Prostate gland (tissue), 2 donors: Measurements from ENCODE around the gene KAT8. TPM values are rescaled to one million over a fixed set of nuclear protein-coding genes. Genes with fewer than 3 reads are reported as not detected.

Source experiments
- DNase-seq: peaks from one replicate; pipeline ENCODE4 v3.0.0-alpha.2; 2019; ENCODE audit warnings: low spot score
- H3K27ac ChIP-seq, 2 donors: fragments of 200-600 bp; sonication (generic); 2 replicates each; pipeline ENCODE4 v1.5.1; 2017 to 2019
- H3K27me3 ChIP-seq: fragments of 200-600 bp; sonication (generic); replicated peaks from 2 replicates; pipeline ENCODE4 v1.5.1; 2019; ENCODE audit not compliant: insufficient read depth
- H3K36me3 ChIP-seq, 2 donors: fragments of 200-600 bp; sonication (generic); 1 replicate in 1 of 2; 2 replicates in 1 of 2; pipeline versions ENCODE4 v1.5.1 to v1.8.1; 2017 to 2019
- H3K4me1 ChIP-seq: fragments of 200-600 bp; sonication (generic); replicated peaks from 2 replicates; pipeline ENCODE4 v1.5.1; 2019
- H3K4me3 ChIP-seq, 2 donors: fragments of 200-600 bp; sonication (generic); 2 replicates each; pipeline ENCODE4 v1.5.1; 2017 to 2019
- H3K9me3 ChIP-seq: fragments of 200-600 bp; sonication (generic); 2 replicates; pipeline ENCODE4 v1.5.1; 2017
- CTCF ChIP-seq, 4 experiments: fragments of 200-600 bp in 2 of 4; fragments of 450-650 bp in 2 of 4; sonication (generic) in 2 of 4; IDR thresholded peaks; 1 replicate in 3 of 4; 2 replicates in 1 of 4; pipeline ENCODE4 v1.5.1; 2016 to 2019; ENCODE audit warnings: antibody characterized with exemption in 4 of 4, mild to moderate bottlenecking in 2 of 4, moderate library complexity in 2 of 4
- POLR2A ChIP-seq: fragments of 450-650 bp; IDR thresholded peaks from one replicate; pipeline ENCODE4 v1.6.1; 2016; ENCODE audit warnings: antibody characterized with exemption, mild to moderate bottlenecking
- POLR2AphosphoS5 ChIP-seq: sonication (generic); formaldehyde crosslinking; IDR thresholded peaks from one replicate; pipeline ENCODE4 v1.6.1; 2017; ENCODE audit warnings: antibody characterized with exemption
- WGBS: methylation state at CpG from one replicate; pipeline ENCODE4 v1.1.5; 2018; 5-methylcytosine and 5-hydroxymethylcytosine counted together
- intact Hi-C: fragments of 100-400 bp; cut with DNase I; formaldehyde crosslinking; loops from one replicate; pipeline ENCODE4 v1.14.2; 2022
- total RNA-seq, 2 donors: library from RNA; depleted of rRNA; stranded (reverse); fragments of >200 nt; gene quantifications; one replicate each; pipeline ENCODE4 v1.1.0, GENCODE V29; 2016

The KAT8 gene
- total RNA-seq, 2 donors from 2014 or later = 92.6 to 115 TPM

- 31% methylated on average over 56 of the region's 57 CpGs for WGBS
- Histone ChIP-seq H3K27ac (peak overlapping the region; percentile 88 to 93), H3K9me3 (no peaks in the 10 kb centered on the region), H3K4me1 (peaks cover 7% of the 10 kb centered on the region), H3K27me3 (no peaks in the 10 kb centered on the region), H3K36me3 (peaks cover 0 to 8% of the 10 kb centered on the region in 2 donors), H3K4me3 (peak overlapping the region; percentile 97 to 98)
- DNase-seq = no peak
- TF ChIP-seq CTCF (IDR thresholded peaks at IDR 0.05) (no peak), POLR2AphosphoS5 (no peak), POLR2A (no peak)
- intact Hi-C loops = loop anchor here (5.0 kb wide), 1 partner anchor 33 kb away; no protein-coding TSS in a partner anchor
Observed at GRCh38 chr16:31108794-31109558, 8.5 kb upstream of the KAT8 start.

GRCh38 chr16:31109622-31110021 lies 7.8 kb upstream of the KAT8 start:
- DNase-seq = no peak
- intact Hi-C loops = loop anchor here (5.0 kb wide), 1 partner anchor 33 kb away; no protein-coding TSS in a partner anchor
- Histone ChIP-seq H3K4me3 (no peak overlapping the region), H3K36me3 (peaks cover 0 to 8% of the 10 kb centered on the region in 2 donors), H3K27ac (no peak overlapping the region), H3K9me3 (no peaks in the 10 kb centered on the region), H3K4me1 (peaks cover 7% of the 10 kb centered on the region), H3K27me3 (no peaks in the 10 kb centered on the region)
- TF ChIP-seq POLR2A = no peak
- TF ChIP-seq CTCF (IDR thresholded peaks at IDR 0.05) = no peak
- no peak for TF ChIP-seq POLR2AphosphoS5
- WGBS = 87% methylated on average over 12 of the region's 12 CpGs

GRCh38 chr16:31110106-31111034 lies 7.1 kb upstream of the KAT8 start:
- 86% methylated on average over 26 of the region's 26 CpGs for WGBS
- Histone ChIP-seq H3K27ac (no peak overlapping the region), H3K36me3 (peaks cover 0 to 8% of the 10 kb centered on the region in 2 donors), H3K4me1 (peaks cover 7% of the 10 kb centered on the region), H3K4me3 (no peak overlapping the region), H3K27me3 (no peaks in the 10 kb centered on the region), H3K9me3 (no peaks in the 10 kb centered on the region)
- DNase-seq = no peak
- intact Hi-C loops = no loop called here
- TF ChIP-seq POLR2AphosphoS5 (no peak), POLR2A (no peak)

- no peak overlapping the region for H3K27ac ChIP-seq
- H3K36me3 ChIP-seq = peaks cover 0 to 8% of the 10 kb centered on the region in 2 donors
- H3K4me1 ChIP-seq = peaks cover 10% of the 10 kb centered on the region
- no peaks in the 10 kb centered on the region for H3K27me3 ChIP-seq
- WGBS = 88% methylated on average over 20 of the region's 23 CpGs
- intact Hi-C loops = no loop called here
- H3K4me3 ChIP-seq = no peak overlapping the region
- no peak for DNase-seq
- H3K9me3 ChIP-seq = no peaks in the 10 kb centered on the region
- TF ChIP-seq CTCF (IDR thresholded peaks at IDR 0.05) = no peak
Observed at GRCh38 chr16:31111881-31112466, 5.5 kb upstream of the KAT8 start.

DNA sequence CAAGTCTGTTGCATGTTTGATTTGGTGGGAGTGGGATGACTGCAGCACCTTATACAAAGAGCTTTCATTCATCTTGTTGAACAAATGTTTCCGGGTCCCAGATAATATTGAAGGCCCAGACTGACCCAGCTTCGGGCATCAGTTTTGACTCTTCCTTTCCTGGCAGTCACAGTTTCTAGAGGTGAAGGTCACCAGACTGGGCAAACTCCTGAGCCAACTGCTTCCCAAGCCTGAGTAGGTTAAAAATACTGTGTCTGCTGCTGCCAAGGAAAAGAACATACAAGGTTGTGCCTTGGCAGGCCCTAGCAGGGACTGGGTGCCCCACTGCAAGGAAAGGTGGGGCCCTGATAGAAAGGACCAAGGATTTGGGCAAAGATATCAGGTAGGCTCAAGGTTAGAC lies 4.8 kb upstream of the KAT8 start:
- no peak for DNase-seq
- Histone ChIP-seq H3K4me3 (no peak overlapping the region), H3K27me3 (no peaks in the 10 kb centered on the region), H3K9me3 (no peaks in the 10 kb centered on the region), H3K27ac (no peak overlapping the region), H3K36me3 (peaks cover 0 to 8% of the 10 kb centered on the region in 2 donors), H3K4me1 (peaks cover 11% of the 10 kb centered on the region)
- 65% methylated on average over 2 of the region's 2 CpGs for WGBS
- intact Hi-C loops = no loop called here
- TF ChIP-seq POLR2AphosphoS5 (no peak), POLR2A (no peak), CTCF (IDR thresholded peaks at IDR 0.05) (no peak)
